GM23338 (cell line): ENCODE results near the gene GLYATL2. TPM values are rescaled to one million over a fixed set of nuclear protein-coding genes. Genes with fewer than 3 reads are reported as not detected.

Source experiments
- ATAC-seq: fragments of 200-7000 bp; cut with Tn5 transposase; 3 replicates; pipeline ENCODE4 v1.9.1; 2020
- DNase-seq: peaks from one replicate; pipeline ENCODE4 v3.0.0-alpha.2; 2015; ENCODE audit warnings: low spot score
- H2AFZ ChIP-seq: fragments of 200-600 bp; sonication (generic); 2 replicates; pipeline ENCODE4 v1.8.0; 2016; ENCODE audit warnings: antibody characterized with exemption, mild to moderate bottlenecking, moderate library complexity
- H3F3A ChIP-seq: fragments of 200-600 bp; sonication (generic); replicated peaks from 2 replicates; pipeline ENCODE4 v1.8.0; 2017; ENCODE audit warnings: antibody characterized with exemption, mixed run types, low read depth
- H3K27ac ChIP-seq: fragments of 200-600 bp; sonication (generic); 2 replicates; pipeline ENCODE4 v1.6.1; 2016; ENCODE audit warnings: low read depth
- H3K27me3 ChIP-seq: fragments of 200-600 bp; sonication (generic); 2 replicates; pipeline ENCODE4 v1.8.0; 2016; ENCODE audit warnings: mild to moderate bottlenecking, mixed run types, moderate library complexity; ENCODE audit not compliant: insufficient read depth
- H3K36me3 ChIP-seq: fragments of 200-600 bp; sonication (generic); 2 replicates; pipeline ENCODE4 v1.8.0; 2016; ENCODE audit warnings: mild to moderate bottlenecking; ENCODE audit not compliant: insufficient read depth
- H3K4me1 ChIP-seq: fragments of 200-600 bp; sonication (generic); 2 replicates; pipeline ENCODE4 v1.8.0; 2016; ENCODE audit warnings: mild to moderate bottlenecking, moderate library complexity; ENCODE audit not compliant: insufficient read depth
- H3K4me2 ChIP-seq: fragments of 200-600 bp; sonication (generic); 2 replicates; pipeline ENCODE4 v1.7.1; 2017; ENCODE audit warnings: mixed run types
- H3K4me3 ChIP-seq: fragments of 200-600 bp; sonication (generic); 2 replicates; pipeline ENCODE4 v1.6.1; 2016; ENCODE audit warnings: mixed run types
- H3K79me2 ChIP-seq: fragments of 200-600 bp; sonication (generic); replicated peaks from 2 replicates; pipeline ENCODE4 v1.8.0; 2017; ENCODE audit warnings: mild to moderate bottlenecking; ENCODE audit not compliant: insufficient read depth
- H3K9me2 ChIP-seq: fragments of 200-600 bp; sonication (generic); 2 replicates; pipeline ENCODE4 v1.8.0; 2017; ENCODE audit not compliant: insufficient read depth
- H4K20me1 ChIP-seq: fragments of 200-600 bp; sonication (generic); replicated peaks from 2 replicates; pipeline ENCODE4 v1.8.0; 2017; ENCODE audit warnings: mild to moderate bottlenecking; ENCODE audit not compliant: insufficient read depth
- H3K27ac Mint-ChIP-seq: 2 replicates; pipeline ENCODE4 v1.8.0; 2020; ENCODE audit warnings: inconsistent platforms, mild to moderate bottlenecking, moderate library complexity, mixed read lengths
- H3K27me3 Mint-ChIP-seq: 3 replicates; pipeline ENCODE4 v1.8.0; 2022; ENCODE audit warnings: low read depth, mild to moderate bottlenecking, moderate library complexity, mixed read lengths, inconsistent platforms; ENCODE audit not compliant: insufficient read depth, poor library complexity
- H3K36me3 Mint-ChIP-seq: 3 replicates; pipeline ENCODE4 v1.8.0; 2021; ENCODE audit warnings: low read depth, mild to moderate bottlenecking, inconsistent platforms, moderate library complexity, mixed read lengths
- H3K4me1 Mint-ChIP-seq: 3 replicates; pipeline ENCODE4 v1.8.0; 2020; ENCODE audit warnings: mild to moderate bottlenecking, inconsistent platforms, mixed read lengths
- H3K4me3 Mint-ChIP-seq: 3 replicates; pipeline ENCODE4 v1.8.0; 2021; ENCODE audit warnings: moderate library complexity, mild to moderate bottlenecking, inconsistent platforms, mixed read lengths
- H3K9me3 Mint-ChIP-seq: 3 replicates; pipeline ENCODE4 v1.8.0; 2020; ENCODE audit warnings: moderate library complexity, mild to moderate bottlenecking, inconsistent platforms, mixed read lengths
- CREB1 ChIP-seq: fragments of 250-450 bp; sonication (Bioruptor Pico); IDR thresholded peaks from 2 replicates; pipeline ENCODE4 v1.5.0; 2020; ENCODE audit warnings: low read depth, mild to moderate bottlenecking, moderate library complexity
- EZH2 ChIP-seq: fragments of 200-600 bp; sonication (generic); IDR thresholded peaks from one replicate; pipeline ENCODE4 v1.8.0; 2017; ENCODE audit warnings: antibody characterized with exemption, mild to moderate bottlenecking, low read depth; ENCODE audit not compliant: unreplicated experiment
- EZH2phosphoT487 ChIP-seq: fragments of 200-600 bp; sonication (generic); IDR thresholded peaks from one replicate; pipeline ENCODE4 v1.8.1; 2018; ENCODE audit warnings: antibody characterized with exemption; ENCODE audit not compliant: unreplicated experiment
- JUNB ChIP-seq: IDR thresholded peaks from one replicate; pipeline ENCODE4 v1.6.1; 2016; ENCODE audit warnings: antibody characterized with exemption; ENCODE audit not compliant: unreplicated experiment
- NANOG ChIP-seq: IDR thresholded peaks from 2 replicates; pipeline ENCODE4 v1.6.1; 2016; ENCODE audit warnings: antibody characterized with exemption, borderline replicate concordance
- POLR2AphosphoS5 ChIP-seq: IDR thresholded peaks from 2 replicates; pipeline ENCODE4 v1.6.1; 2016; ENCODE audit warnings: antibody characterized with exemption, low read depth
- STAT1 ChIP-seq: IDR thresholded peaks from one replicate; pipeline ENCODE4 v1.6.1; 2016; ENCODE audit warnings: antibody characterized with exemption; ENCODE audit not compliant: unreplicated experiment
- ZNF114 ChIP-seq: fragments of 250-450 bp; sonication (Bioruptor Pico); IDR thresholded peaks from 2 replicates; pipeline ENCODE4 v1.5.0; 2020; ENCODE audit warnings: mild to moderate bottlenecking, moderate library complexity
- ZNF331 ChIP-seq: fragments of 250-450 bp; sonication (Bioruptor Pico); IDR thresholded peaks from 2 replicates; pipeline ENCODE4 v1.5.0; 2020; ENCODE audit warnings: low read depth, mild to moderate bottlenecking, moderate library complexity
- polyA plus RNA-seq: library from polyadenylated mRNA; unstranded; fragments of >200 nt; fragmentation: Nextera tagmentation; extraction: Ambion mirVana; gene quantifications from 2 replicates; pipeline ENCODE4 v1.2.1, GENCODE V29; 2016
- total RNA-seq: library from RNA; depleted of rRNA; stranded (reverse); fragments of >200 nt; shearing (Covaris generic); gene quantifications from 2 replicates; pipeline ENCODE4 v1.2.3, GENCODE V29; 2014
- TF ChIP-seq, protein P1 (sequence below): IDR thresholded peaks from 2 replicates; pipeline ENCODE4 v1.6.1; 2016; ENCODE audit warnings: antibody characterized with exemption
- TF ChIP-seq, protein P2 (sequence below): fragments of 250-450 bp; sonication (Bioruptor Pico); IDR thresholded peaks from 2 replicates; pipeline ENCODE4 v1.5.0; 2020; ENCODE audit warnings: mild to moderate bottlenecking, moderate library complexity
- TF ChIP-seq, protein P3 (sequence below): IDR thresholded peaks from one replicate; pipeline ENCODE4 v1.6.1; 2018; ENCODE audit warnings: antibody characterized with exemption; ENCODE audit not compliant: unreplicated experiment
- TF ChIP-seq, protein P4 (sequence below), 2 experiments: fragments of 200-600 bp in 1 of 2; sonication (generic) in 1 of 2; conservative IDR thresholded peaks; 2 replicates each; pipeline versions ENCODE4 v1.5.1 to v1.6.1; 2016 to 2017; ENCODE audit warnings: antibody characterized with exemption in 2 of 2, low read depth in 2 of 2, mild to moderate bottlenecking in 2 of 2, moderate library complexity in 1 of 2

The GLYATL2 gene
- total and polyA plus RNA-seq, 2 experiments from 2014 or later = 0.63 to 0.76 TPM

DNA sequence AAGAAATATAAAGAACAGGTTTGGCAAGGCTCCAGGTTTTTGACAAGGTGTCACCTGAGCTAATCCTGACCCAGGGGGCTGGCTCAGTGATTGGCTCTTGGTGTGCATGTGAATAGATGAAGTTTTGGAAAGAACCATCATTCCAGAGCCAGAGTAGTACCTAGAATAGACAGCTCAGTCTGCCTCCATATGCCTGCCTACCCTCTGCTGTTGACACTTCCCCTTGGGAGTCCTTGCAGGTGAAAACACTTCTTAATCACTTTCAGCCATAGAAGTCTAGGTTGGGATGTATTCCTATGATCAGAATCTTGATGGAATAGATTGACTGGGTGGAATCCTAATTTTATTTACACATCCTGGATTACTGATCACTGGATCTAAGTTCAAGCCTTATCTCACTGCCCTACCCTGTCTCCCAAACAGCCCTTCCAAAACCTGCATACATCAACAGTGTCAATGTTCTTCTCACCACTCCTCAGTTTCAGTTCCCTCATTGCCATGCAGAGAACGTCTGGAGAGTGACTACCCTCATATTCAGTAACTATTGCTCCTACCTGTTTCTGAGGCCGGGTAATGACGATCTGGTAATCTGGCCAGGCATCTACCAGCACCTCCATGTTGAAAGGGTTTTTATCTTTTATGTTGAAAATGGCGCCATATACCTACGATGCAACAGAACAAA is 6.7 kb downstream of the GLYATL2 start:
- no peak for DNase-seq
- H3K9me2 ChIP-seq = no peaks in the 10 kb centered on the region; the same call in 1 of the 2 replicates
- ATAC-seq = no peak
- H3F3A ChIP-seq = no peaks in the 10 kb centered on the region
- Mint-ChIP-seq H3K4me3 (no peak overlapping the region), H3K27me3 (peaks cover 3% of the 10 kb centered on the region), H3K27ac (no peak overlapping the region), H3K36me3 (peaks cover 23% of the 10 kb centered on the region), H3K4me1 (no peaks in the 10 kb centered on the region), H3K9me3 (peaks cover 79% of the 10 kb centered on the region)
- H4K20me1 ChIP-seq = no peaks in the 10 kb centered on the region
- H3K79me2 ChIP-seq = no peaks in the 10 kb centered on the region
- no peak overlapping the region for H2AFZ ChIP-seq
- no peaks in the 10 kb centered on the region for H3K4me1 ChIP-seq
- H3K4me3 ChIP-seq = no peak overlapping the region
- H3K4me2 ChIP-seq = no peak overlapping the region
- no peak overlapping the region for H3K27ac ChIP-seq
- no peaks in the 10 kb centered on the region for H3K36me3 ChIP-seq
- no peaks in the 10 kb centered on the region for H3K27me3 ChIP-seq
- TF ChIP-seq EZH2 (no peak), POLR2AphosphoS5 (no peak), EZH2phosphoT487 (no peak), ZNF331 (no peak), JUNB (no peak), CREB1 (CRISPR knock-in tag) (no peak), STAT1 (no peak), NANOG (no peak), ZNF114 (CRISPR knock-in tag) (no peak)
- TF ChIP-seq, protein P1, sequence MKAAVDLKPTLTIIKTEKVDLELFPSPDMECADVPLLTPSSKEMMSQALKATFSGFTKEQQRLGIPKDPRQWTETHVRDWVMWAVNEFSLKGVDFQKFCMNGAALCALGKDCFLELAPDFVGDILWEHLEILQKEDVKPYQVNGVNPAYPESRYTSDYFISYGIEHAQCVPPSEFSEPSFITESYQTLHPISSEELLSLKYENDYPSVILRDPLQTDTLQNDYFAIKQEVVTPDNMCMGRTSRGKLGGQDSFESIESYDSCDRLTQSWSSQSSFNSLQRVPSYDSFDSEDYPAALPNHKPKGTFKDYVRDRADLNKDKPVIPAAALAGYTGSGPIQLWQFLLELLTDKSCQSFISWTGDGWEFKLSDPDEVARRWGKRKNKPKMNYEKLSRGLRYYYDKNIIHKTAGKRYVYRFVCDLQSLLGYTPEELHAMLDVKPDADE = no peak
- TF ChIP-seq, protein P2, sequence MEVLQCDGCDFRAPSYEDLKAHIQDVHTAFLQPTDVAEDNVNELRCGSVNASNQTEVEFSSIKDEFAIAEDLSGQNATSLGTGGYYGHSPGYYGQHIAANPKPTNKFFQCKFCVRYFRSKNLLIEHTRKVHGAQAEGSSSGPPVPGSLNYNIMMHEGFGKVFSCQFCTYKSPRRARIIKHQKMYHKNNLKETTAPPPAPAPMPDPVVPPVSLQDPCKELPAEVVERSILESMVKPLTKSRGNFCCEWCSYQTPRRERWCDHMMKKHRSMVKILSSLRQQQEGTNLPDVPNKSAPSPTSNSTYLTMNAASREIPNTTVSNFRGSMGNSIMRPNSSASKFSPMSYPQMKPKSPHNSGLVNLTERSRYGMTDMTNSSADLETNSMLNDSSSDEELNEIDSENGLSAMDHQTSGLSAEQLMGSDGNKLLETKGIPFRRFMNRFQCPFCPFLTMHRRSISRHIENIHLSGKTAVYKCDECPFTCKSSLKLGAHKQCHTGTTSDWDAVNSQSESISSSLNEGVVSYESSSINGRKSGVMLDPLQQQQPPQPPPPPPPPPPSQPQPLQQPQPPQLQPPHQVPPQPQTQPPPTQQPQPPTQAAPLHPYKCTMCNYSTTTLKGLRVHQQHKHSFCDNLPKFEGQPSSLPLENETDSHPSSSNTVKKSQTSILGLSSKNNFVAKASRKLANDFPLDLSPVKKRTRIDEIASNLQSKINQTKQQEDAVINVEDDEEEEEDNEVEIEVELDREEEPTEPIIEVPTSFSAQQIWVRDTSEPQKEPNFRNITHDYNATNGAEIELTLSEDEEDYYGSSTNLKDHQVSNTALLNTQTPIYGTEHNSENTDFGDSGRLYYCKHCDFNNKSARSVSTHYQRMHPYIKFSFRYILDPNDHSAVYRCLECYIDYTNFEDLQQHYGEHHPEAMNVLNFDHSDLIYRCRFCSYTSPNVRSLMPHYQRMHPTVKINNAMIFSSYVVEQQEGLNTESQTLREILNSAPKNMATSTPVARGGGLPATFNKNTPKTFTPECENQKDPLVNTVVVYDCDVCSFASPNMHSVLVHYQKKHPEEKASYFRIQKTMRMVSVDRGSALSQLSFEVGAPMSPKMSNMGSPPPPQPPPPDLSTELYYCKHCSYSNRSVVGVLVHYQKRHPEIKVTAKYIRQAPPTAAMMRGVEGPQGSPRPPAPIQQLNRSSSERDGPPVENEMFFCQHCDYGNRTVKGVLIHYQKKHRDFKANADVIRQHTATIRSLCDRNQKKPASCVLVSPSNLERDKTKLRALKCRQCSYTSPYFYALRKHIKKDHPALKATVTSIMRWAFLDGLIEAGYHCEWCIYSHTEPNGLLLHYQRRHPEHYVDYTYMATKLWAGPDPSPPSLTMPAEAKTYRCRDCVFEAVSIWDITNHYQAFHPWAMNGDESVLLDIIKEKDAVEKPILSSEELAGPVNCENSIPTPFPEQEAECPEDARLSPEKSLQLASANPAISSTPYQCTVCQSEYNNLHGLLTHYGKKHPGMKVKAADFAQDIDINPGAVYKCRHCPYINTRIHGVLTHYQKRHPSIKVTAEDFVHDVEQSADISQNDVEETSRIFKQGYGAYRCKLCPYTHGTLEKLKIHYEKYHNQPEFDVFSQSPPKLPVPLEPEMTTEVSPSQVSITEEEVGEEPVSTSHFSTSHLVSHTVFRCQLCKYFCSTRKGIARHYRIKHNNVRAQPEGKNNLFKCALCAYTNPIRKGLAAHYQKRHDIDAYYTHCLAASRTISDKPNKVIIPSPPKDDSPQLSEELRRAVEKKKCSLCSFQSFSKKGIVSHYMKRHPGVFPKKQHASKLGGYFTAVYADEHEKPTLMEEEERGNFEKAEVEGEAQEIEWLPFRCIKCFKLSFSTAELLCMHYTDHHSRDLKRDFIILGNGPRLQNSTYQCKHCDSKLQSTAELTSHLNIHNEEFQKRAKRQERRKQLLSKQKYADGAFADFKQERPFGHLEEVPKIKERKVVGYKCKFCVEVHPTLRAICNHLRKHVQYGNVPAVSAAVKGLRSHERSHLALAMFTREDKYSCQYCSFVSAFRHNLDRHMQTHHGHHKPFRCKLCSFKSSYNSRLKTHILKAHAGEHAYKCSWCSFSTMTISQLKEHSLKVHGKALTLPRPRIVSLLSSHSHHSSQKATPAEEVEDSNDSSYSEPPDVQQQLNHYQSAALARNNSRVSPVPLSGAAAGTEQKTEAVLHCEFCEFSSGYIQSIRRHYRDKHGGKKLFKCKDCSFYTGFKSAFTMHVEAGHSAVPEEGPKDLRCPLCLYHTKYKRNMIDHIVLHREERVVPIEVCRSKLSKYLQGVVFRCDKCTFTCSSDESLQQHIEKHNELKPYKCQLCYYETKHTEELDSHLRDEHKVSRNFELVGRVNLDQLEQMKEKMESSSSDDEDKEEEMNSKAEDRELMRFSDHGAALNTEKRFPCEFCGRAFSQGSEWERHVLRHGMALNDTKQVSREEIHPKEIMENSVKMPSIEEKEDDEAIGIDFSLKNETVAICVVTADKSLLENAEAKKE (CRISPR knock-in tag) = no peak
- TF ChIP-seq, protein P3, sequence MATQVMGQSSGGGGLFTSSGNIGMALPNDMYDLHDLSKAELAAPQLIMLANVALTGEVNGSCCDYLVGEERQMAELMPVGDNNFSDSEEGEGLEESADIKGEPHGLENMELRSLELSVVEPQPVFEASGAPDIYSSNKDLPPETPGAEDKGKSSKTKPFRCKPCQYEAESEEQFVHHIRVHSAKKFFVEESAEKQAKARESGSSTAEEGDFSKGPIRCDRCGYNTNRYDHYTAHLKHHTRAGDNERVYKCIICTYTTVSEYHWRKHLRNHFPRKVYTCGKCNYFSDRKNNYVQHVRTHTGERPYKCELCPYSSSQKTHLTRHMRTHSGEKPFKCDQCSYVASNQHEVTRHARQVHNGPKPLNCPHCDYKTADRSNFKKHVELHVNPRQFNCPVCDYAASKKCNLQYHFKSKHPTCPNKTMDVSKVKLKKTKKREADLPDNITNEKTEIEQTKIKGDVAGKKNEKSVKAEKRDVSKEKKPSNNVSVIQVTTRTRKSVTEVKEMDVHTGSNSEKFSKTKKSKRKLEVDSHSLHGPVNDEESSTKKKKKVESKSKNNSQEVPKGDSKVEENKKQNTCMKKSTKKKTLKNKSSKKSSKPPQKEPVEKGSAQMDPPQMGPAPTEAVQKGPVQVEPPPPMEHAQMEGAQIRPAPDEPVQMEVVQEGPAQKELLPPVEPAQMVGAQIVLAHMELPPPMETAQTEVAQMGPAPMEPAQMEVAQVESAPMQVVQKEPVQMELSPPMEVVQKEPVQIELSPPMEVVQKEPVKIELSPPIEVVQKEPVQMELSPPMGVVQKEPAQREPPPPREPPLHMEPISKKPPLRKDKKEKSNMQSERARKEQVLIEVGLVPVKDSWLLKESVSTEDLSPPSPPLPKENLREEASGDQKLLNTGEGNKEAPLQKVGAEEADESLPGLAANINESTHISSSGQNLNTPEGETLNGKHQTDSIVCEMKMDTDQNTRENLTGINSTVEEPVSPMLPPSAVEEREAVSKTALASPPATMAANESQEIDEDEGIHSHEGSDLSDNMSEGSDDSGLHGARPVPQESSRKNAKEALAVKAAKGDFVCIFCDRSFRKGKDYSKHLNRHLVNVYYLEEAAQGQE = no peak
- TF ChIP-seq, protein P4, sequence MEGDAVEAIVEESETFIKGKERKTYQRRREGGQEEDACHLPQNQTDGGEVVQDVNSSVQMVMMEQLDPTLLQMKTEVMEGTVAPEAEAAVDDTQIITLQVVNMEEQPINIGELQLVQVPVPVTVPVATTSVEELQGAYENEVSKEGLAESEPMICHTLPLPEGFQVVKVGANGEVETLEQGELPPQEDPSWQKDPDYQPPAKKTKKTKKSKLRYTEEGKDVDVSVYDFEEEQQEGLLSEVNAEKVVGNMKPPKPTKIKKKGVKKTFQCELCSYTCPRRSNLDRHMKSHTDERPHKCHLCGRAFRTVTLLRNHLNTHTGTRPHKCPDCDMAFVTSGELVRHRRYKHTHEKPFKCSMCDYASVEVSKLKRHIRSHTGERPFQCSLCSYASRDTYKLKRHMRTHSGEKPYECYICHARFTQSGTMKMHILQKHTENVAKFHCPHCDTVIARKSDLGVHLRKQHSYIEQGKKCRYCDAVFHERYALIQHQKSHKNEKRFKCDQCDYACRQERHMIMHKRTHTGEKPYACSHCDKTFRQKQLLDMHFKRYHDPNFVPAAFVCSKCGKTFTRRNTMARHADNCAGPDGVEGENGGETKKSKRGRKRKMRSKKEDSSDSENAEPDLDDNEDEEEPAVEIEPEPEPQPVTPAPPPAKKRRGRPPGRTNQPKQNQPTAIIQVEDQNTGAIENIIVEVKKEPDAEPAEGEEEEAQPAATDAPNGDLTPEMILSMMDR (conservative IDR thresholded peaks at IDR 0.05; ENCODE audit: low read depth in 2 of 2) = no peak
